H1 (cell line): ENCODE measurements around the gene NTRK1. TPM values are rescaled to one million over a fixed set of nuclear protein-coding genes. Genes with fewer than 3 reads are reported as not detected.

Experiments
- CREB1 ChIP-seq: IDR thresholded peaks from 2 replicates; pipeline ENCODE4 v1.6.1; 2012; ENCODE audit warnings: inconsistent platforms
- EGR1 ChIP-seq: IDR thresholded peaks from 2 replicates; pipeline ENCODE4 v1.6.1; 2011; ENCODE audit warnings: low read depth, low read length, borderline replicate concordance
- HDAC2 ChIP-seq, 2 experiments: fragments of 300-600 bp in 1 of 2; sonication (generic) in 1 of 2; IDR thresholded peaks; 2 replicates each; pipeline ENCODE4 v1.6.1; 2011 to 2012; ENCODE audit warnings: low read depth in 2 of 2, low read length in 2 of 2, mild to moderate bottlenecking in 2 of 2, moderate library complexity in 2 of 2, borderline replicate concordance in 1 of 2, inconsistent platforms in 1 of 2
- MAFK ChIP-seq: IDR thresholded peaks from 2 replicates; pipeline ENCODE4 v1.6.1; 2012; ENCODE audit warnings: low read depth, mild to moderate bottlenecking, improper control_type of control experiment, low read length
- RAD21 ChIP-seq, 2 experiments: IDR thresholded peaks in 1 of 2; conservative IDR thresholded peaks in 1 of 2; 2 replicates each; pipeline ENCODE4 v1.6.1; 2011; ENCODE audit warnings: low read depth in 2 of 2, low read length in 2 of 2, improper control_type of control experiment in 1 of 2, inconsistent platforms in 1 of 2, mild to moderate bottlenecking in 1 of 2, moderate library complexity in 1 of 2
- RNF2 ChIP-seq: fragments of 200-900, 300-1000 bp; sonication (generic); IDR thresholded peaks from 2 replicates; pipeline ENCODE4 v1.7.1; 2016; ENCODE audit warnings: borderline replicate concordance, low read depth, mild to moderate bottlenecking, antibody characterized with exemption, low read length; ENCODE audit not compliant: poor library complexity, severe bottlenecking; ENCODE audit errors: missing control alignments
- SIN3A ChIP-seq, 2 experiments: IDR thresholded peaks in 1 of 2; conservative IDR thresholded peaks in 1 of 2; 2 replicates each; pipeline ENCODE4 v1.6.1; 2011 to 2012; ENCODE audit warnings: low read length in 2 of 2, improper control_type of control experiment in 1 of 2, low read depth in 1 of 2, mild to moderate bottlenecking in 1 of 2
- SIRT6 ChIP-seq: IDR thresholded peaks from one replicate; pipeline ENCODE4 v1.7.1; 2012; ENCODE audit warnings: low read length, inconsistent platforms
- SP2 ChIP-seq: IDR thresholded peaks from 2 replicates; pipeline ENCODE4 v1.6.1; 2012; ENCODE audit warnings: mild to moderate bottlenecking, low read length, inconsistent platforms
- SP4 ChIP-seq: IDR thresholded peaks from 2 replicates; pipeline ENCODE4 v1.6.1; 2012; ENCODE audit warnings: low read length, inconsistent platforms
- TEAD4 ChIP-seq: IDR thresholded peaks from 2 replicates; pipeline ENCODE4 v1.6.1; 2012; ENCODE audit warnings: low read depth, low read length, inconsistent platforms, mixed read lengths
- polyA plus RNA-seq, 7 experiments: library from polyadenylated mRNA; depleted of rRNA in 3 of 7; stranded (reverse) in 5 of 7; unstranded in 2 of 7; fragments of >200 nt in 5 of 7; fragments of 200-250 nt in 2 of 7; gene quantifications; 1 replicate in 5 of 7; 2 replicates in 1 of 7; 4 replicates in 1 of 7; pipeline versions ENCODE4 v1.2.1 to v1.2.3, GENCODE V29; 2011 to 2013; ENCODE audit warnings: missing spikeins in 2 of 7, mixed read lengths in 2 of 7
- total RNA-seq: library from RNA; stranded (reverse); fragmentation: NEBNext Ultra II Directional; extraction: Animal tissue kit (Norgen Biotek cat#: 25700); gene quantifications from 2 replicates; pipeline ENCODE4 v1.2.1, GENCODE V29; 2021

NTRK1 gene
- total and polyA plus RNA-seq, 2 of the 8 experiments (the other 6 are each of a cell fraction or from before 2014, with no cell fraction given) = 0.12 to 0.24 TPM

GRCh38 chr1:156927215-156928042 is 66.8 kb downstream of the NTRK1 start (continued):
- TF ChIP-seq RNF2 (no peak), EGR1 (peak; percentile 92), TEAD4 (0 out of 2 replicates have a peak, but pooled peaks have one; percentile 4), MAFK (no peak), SIRT6 (no peak), SP4 (no peak), HDAC2 (IDR thresholded peaks at IDR 0.05; ENCODE audit: borderline replicate concordance in 1 of 2, low read depth in 2 of 2, low read length in 2 of 2) (0 out of 4 replicates have a peak, but pooled peaks of 1 of the 2 experiments have one; percentile 58), SIN3A (conservative IDR thresholded peaks at IDR 0.05 in 1 of 2, IDR thresholded peaks at IDR 0.05 in 1 of 2; ENCODE audit: low read depth in 1 of 2, low read length in 2 of 2) (peak in 1 of 2 experiments; percentile 54; a peak in 1 of 4 replicates), RAD21 (IDR thresholded peaks at IDR 0.05 in 1 of 2, conservative IDR thresholded peaks at IDR 0.05 in 1 of 2; ENCODE audit: low read depth in 2 of 2, low read length in 2 of 2) (peak; percentile 88 to 93), CREB1 (peak; percentile 19; the same call in 1 of the 2 replicates), SP2 (no peak)
